Measurements from ENCODE around the gene ABCD4.

GRCh38 chr14:74325446-74325845 lies 22.7 kb upstream of the ABCD4 start:
- TF ChIP-seq POLR2A (IDR thresholded peaks at IDR 0.05) (no peak), CTCF (IDR thresholded peaks at IDR 0.05) (no peak)
